SU-DHL-6 (cell line): Measurements from ENCODE around the gene LTBP2.

ENCODE experiments used
- H2AFZ ChIP-seq: fragments of 200-600 bp; sonication (generic); 2 replicates; pipeline ENCODE4 v1.6.1; 2014; ENCODE audit warnings: low read depth, mild to moderate bottlenecking, moderate library complexity, mixed read lengths, antibody characterized with exemption, low read length; ENCODE audit not compliant: severe bottlenecking
- H3F3A ChIP-seq: fragments of 200-600 bp; shearing (Covaris generic); 2 replicates; pipeline ENCODE4 v1.6.0; 2016; ENCODE audit warnings: antibody characterized with exemption, mild to moderate bottlenecking; ENCODE audit not compliant: insufficient read depth
- H3K27ac ChIP-seq: fragments of 200-600 bp; sonication (generic); 2 replicates; pipeline ENCODE4 v1.5.1; 2016; ENCODE audit warnings: low read depth, mild to moderate bottlenecking, low read length, moderate library complexity, mixed read lengths
- H3K27me3 ChIP-seq: fragments of 200-600 bp; sonication (generic), shearing (Covaris generic); 2 replicates; pipeline ENCODE4 v1.6.0; 2014; ENCODE audit warnings: mild to moderate bottlenecking, low read length
- H3K36me3 ChIP-seq: fragments of 200-600 bp; sonication (generic); 2 replicates; pipeline ENCODE4 v1.6.1; 2014; ENCODE audit warnings: mild to moderate bottlenecking, low read length, mixed read lengths
- H3K4me2 ChIP-seq: fragments of 300-600, 200-600 bp; shearing (Covaris generic), sonication (generic); 2 replicates; pipeline ENCODE4 v1.6.0; 2014; ENCODE audit warnings: low read length, low read depth, mild to moderate bottlenecking; ENCODE audit not compliant: poor library complexity, severe bottlenecking
- H3K4me3 ChIP-seq: fragments of 200-600 bp; sonication (generic); 2 replicates; pipeline ENCODE4 v1.5.1; 2014; ENCODE audit warnings: antibody characterized with exemption, low read length, mild to moderate bottlenecking, mixed read lengths; ENCODE audit not compliant: insufficient read depth, poor library complexity, severe bottlenecking
- H3K79me2 ChIP-seq: fragments of 200-600 bp; sonication (generic); 2 replicates; pipeline ENCODE4 v1.6.1; 2014; ENCODE audit warnings: mild to moderate bottlenecking, low read length, moderate library complexity; ENCODE audit not compliant: insufficient read depth
- H3K9ac ChIP-seq: fragments of 200-600 bp; sonication (generic); 2 replicates; pipeline ENCODE4 v1.7.0; 2014; ENCODE audit warnings: mild to moderate bottlenecking, low read length
- H3K9me2 ChIP-seq: fragments of 200-600 bp; sonication (generic); replicated peaks from 2 replicates; pipeline ENCODE4 v1.6.1; 2014; ENCODE audit warnings: low read length; ENCODE audit not compliant: insufficient read depth
- H3K9me3 ChIP-seq: fragments of 200-600 bp; sonication (generic); 2 replicates; pipeline ENCODE4 v1.6.1; 2014; ENCODE audit warnings: low read length, mixed read lengths; ENCODE audit not compliant: insufficient read depth
- H4K20me1 ChIP-seq: fragments of 200-600 bp; sonication (generic); 2 replicates; pipeline ENCODE4 v1.6.1; 2014; ENCODE audit warnings: low read depth, mild to moderate bottlenecking, antibody characterized with exemption, low read length, moderate library complexity, mixed read lengths
- CTCF ChIP-seq: fragments of 200-600 bp; sonication (generic); IDR thresholded peaks from one replicate; pipeline ENCODE4 v1.5.1; 2017; ENCODE audit warnings: antibody characterized with exemption, mild to moderate bottlenecking, low read length, moderate library complexity; ENCODE audit not compliant: insufficient read depth, poor library complexity, severe bottlenecking
- EZH2phosphoT487 ChIP-seq: fragments of 200-600 bp; sonication (generic), shearing (Covaris generic); conservative IDR thresholded peaks from 2 replicates; pipeline ENCODE4 v1.6.1; 2018; ENCODE audit warnings: mild to moderate bottlenecking, antibody characterized with exemption, low read length, moderate library complexity, mixed read lengths

Gene LTBP2

GRCh38 chr14:74486164-74486563, 125.9 kb downstream of the LTBP2 start:
- Histone ChIP-seq H3K4me2 (no peak overlapping the region), H3K9me3 (no peaks in the 10 kb centered on the region), H3K79me2 (no peaks in the 10 kb centered on the region), H3F3A (no peaks in the 10 kb centered on the region), H3K27ac (no peak overlapping the region), H3K9ac (no peak overlapping the region), H4K20me1 (no peaks in the 10 kb centered on the region), H3K36me3 (no peaks in the 10 kb centered on the region), H3K4me3 (no peak overlapping the region), H3K9me2 (no peaks in the 10 kb centered on the region), H2AFZ (no peak overlapping the region), H3K27me3 (no peaks in the 10 kb centered on the region)
- TF ChIP-seq EZH2phosphoT487, result no peak
- TF ChIP-seq CTCF, result no peak

GRCh38 chr14:74483321-74483720, 128.7 kb downstream of the LTBP2 start:
- H3K4me3 ChIP-seq, result no peak overlapping the region
- no peaks in the 10 kb centered on the region for H3K36me3 ChIP-seq
- TF ChIP-seq EZH2phosphoT487 (no peak), CTCF (no peak)
- H3F3A ChIP-seq, result no peaks in the 10 kb centered on the region
- H3K27me3 ChIP-seq, result no peaks in the 10 kb centered on the region
- no peaks in the 10 kb centered on the region for H3K9me2 ChIP-seq
- H4K20me1 ChIP-seq, result no peaks in the 10 kb centered on the region
- H3K9me3 ChIP-seq, result no peaks in the 10 kb centered on the region
- no peak overlapping the region for H3K9ac ChIP-seq
- no peak overlapping the region for H2AFZ ChIP-seq
- no peaks in the 10 kb centered on the region for H3K79me2 ChIP-seq
- H3K27ac ChIP-seq, result no peak overlapping the region
- no peak overlapping the region for H3K4me2 ChIP-seq

GRCh38 chr14:74482571-74482970, 129.5 kb downstream of the LTBP2 start:
- no peak overlapping the region for H2AFZ ChIP-seq
- TF ChIP-seq CTCF (no peak), EZH2phosphoT487 (no peak)
- no peaks in the 10 kb centered on the region for H3K9me2 ChIP-seq
- no peak overlapping the region for H3K27ac ChIP-seq
- no peaks in the 10 kb centered on the region for H3K27me3 ChIP-seq
- H3F3A ChIP-seq, result no peaks in the 10 kb centered on the region
- no peaks in the 10 kb centered on the region for H3K79me2 ChIP-seq
- H3K4me3 ChIP-seq, result no peak overlapping the region
- H3K36me3 ChIP-seq, result no peaks in the 10 kb centered on the region
- H3K4me2 ChIP-seq, result no peak overlapping the region
- no peaks in the 10 kb centered on the region for H4K20me1 ChIP-seq
- no peaks in the 10 kb centered on the region for H3K9me3 ChIP-seq
- no peak overlapping the region for H3K9ac ChIP-seq

GRCh38 chr14:74480046-74480445, 132.0 kb downstream of the LTBP2 start:
- no peak overlapping the region for H3K4me2 ChIP-seq
- H3K9me2 ChIP-seq, result no peaks in the 10 kb centered on the region
- H3K4me3 ChIP-seq, result no peak overlapping the region
- H3K27ac ChIP-seq, result no peak overlapping the region
- H3K79me2 ChIP-seq, result no peaks in the 10 kb centered on the region
- TF ChIP-seq CTCF, result no peak
- no peak for TF ChIP-seq EZH2phosphoT487
- no peaks in the 10 kb centered on the region for H3K27me3 ChIP-seq
- no peaks in the 10 kb centered on the region for H3F3A ChIP-seq
- H3K9me3 ChIP-seq, result no peaks in the 10 kb centered on the region
- no peaks in the 10 kb centered on the region for H4K20me1 ChIP-seq
- no peaks in the 10 kb centered on the region for H3K36me3 ChIP-seq
- H2AFZ ChIP-seq, result no peak overlapping the region
- H3K9ac ChIP-seq, result no peak overlapping the region
